Activated T-helper 2 cell treated with anti-CD3 and anti-CD28 coated beads, Interferon-gamma antibody, Interleukin-2, Interleukin-4, amounts not matched to agents 10 μg/mL and 5 μg/mL and 100 μg/mL, durations not matched to agents 14 hours and 24 hours and 36 hours (primary cell): ENCODE data around the gene SEL1L2. TPM values are rescaled to one million over a fixed set of nuclear protein-coding genes. Genes with fewer than 3 reads are reported as not detected.
A peak's percentile ranks its signal among the peaks of the same experiment; 100 is the strongest.

ENCODE experiments used
- DNase-seq: peaks from one replicate; pipeline ENCODE4 v3.0.0; 2021; ENCODE audit warnings: low spot score
- H3K27ac Mint-ChIP-seq: one replicate; pipeline ENCODE4 v1.8.0; 2021; ENCODE audit warnings: mixed read lengths
- H3K27me3 Mint-ChIP-seq: one replicate; pipeline ENCODE4 v1.8.0; 2021; ENCODE audit warnings: low read depth, mixed read lengths
- H3K36me3 Mint-ChIP-seq: one replicate; pipeline ENCODE4 v1.8.0; 2021; ENCODE audit warnings: low read depth, mixed read lengths
- H3K4me1 Mint-ChIP-seq: one replicate; pipeline ENCODE4 v1.8.0; 2021; ENCODE audit warnings: low read depth, mixed read lengths
- H3K4me3 Mint-ChIP-seq: one replicate; pipeline ENCODE4 v1.8.0; 2021; ENCODE audit warnings: low read depth, mild to moderate bottlenecking, moderate library complexity, mixed read lengths
- H3K9me3 Mint-ChIP-seq: one replicate; pipeline ENCODE4 v1.8.0; 2021; ENCODE audit warnings: mixed read lengths
- intact Hi-C: fragments of 100-400 bp; cut with micrococcal nuclease; formaldehyde crosslinking; loops from one replicate; pipeline ENCODE4 v1.15.1; 2023
- total RNA-seq: library from RNA; stranded (reverse); gene quantifications from 2 replicates; pipeline ENCODE4 v1.2.3, GENCODE V29; 2022

The SEL1L2 gene
- total RNA-seq, 1 donor from 2014 or later = not detected

- DNase-seq = no peak
- no peaks in the 10 kb centered on the region for H3K9me3 Mint-ChIP-seq
- no peaks in the 10 kb centered on the region for H3K27me3 Mint-ChIP-seq
- H3K27ac Mint-ChIP-seq = no peak overlapping the region
- H3K4me3 Mint-ChIP-seq = no peak overlapping the region
- peaks cover 40% of the 10 kb centered on the region for H3K36me3 Mint-ChIP-seq
- peaks cover 15% of the 10 kb centered on the region for H3K4me1 Mint-ChIP-seq
- intact Hi-C loops = loop anchor here (1.0 kb wide), 1 partner anchor 235 kb away; no protein-coding TSS in a partner anchor
Observed at GRCh38 chr20:13819885-13820645, 170.3 kb downstream of the SEL1L2 start.

- no peak overlapping the region for H3K4me3 Mint-ChIP-seq
- H3K9me3 Mint-ChIP-seq = no peaks in the 10 kb centered on the region
- H3K36me3 Mint-ChIP-seq = peaks cover 58% of the 10 kb centered on the region
- DNase-seq = no peak
- H3K27me3 Mint-ChIP-seq = no peaks in the 10 kb centered on the region
- H3K4me1 Mint-ChIP-seq = peaks cover 15% of the 10 kb centered on the region
- peak overlapping the region; percentile 71 for H3K27ac Mint-ChIP-seq
- intact Hi-C loops = no loop called here
Observed at GRCh38 chr20:13817342-13817741, 173.1 kb downstream of the SEL1L2 start.

- intact Hi-C loops = no loop called here
- H3K4me3 Mint-ChIP-seq = no peak overlapping the region
Observed at GRCh38 chr20:13816757-13817156, 173.7 kb downstream of the SEL1L2 start.

GRCh38 chr20:13814672-13815071 is 175.7 kb downstream of the SEL1L2 start:
- no peaks in the 10 kb centered on the region for H3K9me3 Mint-ChIP-seq
- H3K4me1 Mint-ChIP-seq = peaks cover 15% of the 10 kb centered on the region
- H3K36me3 Mint-ChIP-seq = peaks cover 52% of the 10 kb centered on the region
- no peak overlapping the region for H3K4me3 Mint-ChIP-seq
- H3K27me3 Mint-ChIP-seq = no peaks in the 10 kb centered on the region
- intact Hi-C loops = no loop called here
- no peak overlapping the region for H3K27ac Mint-ChIP-seq
- DNase-seq = no peak

More at GRCh38 chr20:13816757-13817156, 173.7 kb downstream of the SEL1L2 start:
- no peaks in the 10 kb centered on the region for H3K27me3 Mint-ChIP-seq
- H3K4me1 Mint-ChIP-seq = peaks cover 15% of the 10 kb centered on the region
- DNase-seq = no peak
- peaks cover 64% of the 10 kb centered on the region for H3K36me3 Mint-ChIP-seq
- peak overlapping the region; percentile 36 for H3K27ac Mint-ChIP-seq
- H3K9me3 Mint-ChIP-seq = no peaks in the 10 kb centered on the region

- Mint-ChIP-seq H3K4me1 (peaks cover 15% of the 10 kb centered on the region), H3K27ac (no peak overlapping the region)
Observed at GRCh38 chr20:13813910-13814309, 176.5 kb downstream of the SEL1L2 start.

DNA sequence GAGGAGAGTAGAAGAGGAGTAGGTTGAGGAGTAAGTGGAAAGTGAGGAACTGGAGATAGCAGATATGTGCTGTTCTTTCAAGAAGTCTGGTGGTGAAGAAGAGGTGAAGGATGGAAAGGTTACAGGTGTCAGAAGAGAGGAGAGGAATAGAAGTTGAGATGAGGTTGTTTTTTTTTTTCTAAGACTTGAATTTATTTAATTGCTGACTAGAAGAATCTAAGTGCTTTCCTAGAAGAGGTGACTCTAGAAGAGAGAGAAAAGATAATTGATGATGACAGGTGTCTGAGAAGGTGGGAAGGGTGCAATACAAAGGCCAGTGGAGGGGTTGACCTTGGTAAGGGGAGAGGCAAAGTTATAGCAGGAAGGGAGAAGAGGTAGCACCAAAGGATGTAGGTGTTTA is 180.0 kb downstream of the SEL1L2 start:
- Mint-ChIP-seq H3K27ac (no peak overlapping the region), H3K27me3 (no peaks in the 10 kb centered on the region), H3K4me1 (no peaks in the 10 kb centered on the region), H3K4me3 (no peak overlapping the region), H3K9me3 (no peaks in the 10 kb centered on the region), H3K36me3 (peaks cover 34% of the 10 kb centered on the region)
- intact Hi-C loops = no loop called here
- DNase-seq = no peak

More at GRCh38 chr20:13813910-13814309, 176.5 kb downstream of the SEL1L2 start:
- Mint-ChIP-seq H3K4me3 (no peak overlapping the region), H3K36me3 (peaks cover 52% of the 10 kb centered on the region), H3K9me3 (no peaks in the 10 kb centered on the region), H3K27me3 (no peaks in the 10 kb centered on the region)
- intact Hi-C loops = no loop called here
- DNase-seq = no peak

- intact Hi-C loops = no loop called here
Observed at GRCh38 chr20:13809855-13810254, 180.6 kb downstream of the SEL1L2 start.

DNA sequence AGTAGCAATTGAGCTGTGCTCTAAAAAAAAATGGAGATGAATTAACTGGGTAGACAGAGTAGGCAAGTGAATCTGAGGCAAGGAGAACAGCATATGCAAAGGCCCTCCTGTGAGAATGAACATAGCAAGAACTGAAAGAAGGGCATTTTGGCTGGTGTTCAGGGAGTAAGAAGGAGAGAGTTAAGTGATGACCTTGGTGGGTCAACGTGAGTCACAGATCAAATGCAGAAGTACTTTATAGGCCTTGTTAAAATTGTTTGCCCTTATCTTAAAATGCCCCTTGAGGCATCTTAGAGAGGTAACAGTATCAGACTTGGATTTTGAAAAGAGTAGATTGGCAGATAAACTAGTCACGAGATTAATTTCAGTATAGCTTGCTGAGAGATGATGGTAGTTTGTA is 181.0 kb downstream of the SEL1L2 start:
- Mint-ChIP-seq H3K27me3 (no peaks in the 10 kb centered on the region), H3K4me3 (no peak overlapping the region), H3K36me3 (peaks cover 31% of the 10 kb centered on the region), H3K9me3 (no peaks in the 10 kb centered on the region), H3K27ac (no peak overlapping the region), H3K4me1 (no peaks in the 10 kb centered on the region)
- DNase-seq = no peak
- intact Hi-C loops = no loop called here

More at GRCh38 chr20:13809855-13810254, 180.6 kb downstream of the SEL1L2 start:
- DNase-seq = no peak
- Mint-ChIP-seq H3K36me3 (peaks cover 31% of the 10 kb centered on the region), H3K4me3 (no peak overlapping the region), H3K4me1 (no peaks in the 10 kb centered on the region), H3K27ac (no peak overlapping the region), H3K9me3 (no peaks in the 10 kb centered on the region), H3K27me3 (no peaks in the 10 kb centered on the region)

- no peaks in the 10 kb centered on the region for H3K27me3 Mint-ChIP-seq
- peaks cover 59% of the 10 kb centered on the region for H3K36me3 Mint-ChIP-seq
- H3K27ac Mint-ChIP-seq = no peak overlapping the region
- no peak overlapping the region for H3K4me3 Mint-ChIP-seq
- DNase-seq = no peak
- intact Hi-C loops = no loop called here
- peaks cover 5% of the 10 kb centered on the region for H3K4me1 Mint-ChIP-seq
- no peaks in the 10 kb centered on the region for H3K9me3 Mint-ChIP-seq
Observed at GRCh38 chr20:13800728-13801134, 189.7 kb downstream of the SEL1L2 start.

DNA sequence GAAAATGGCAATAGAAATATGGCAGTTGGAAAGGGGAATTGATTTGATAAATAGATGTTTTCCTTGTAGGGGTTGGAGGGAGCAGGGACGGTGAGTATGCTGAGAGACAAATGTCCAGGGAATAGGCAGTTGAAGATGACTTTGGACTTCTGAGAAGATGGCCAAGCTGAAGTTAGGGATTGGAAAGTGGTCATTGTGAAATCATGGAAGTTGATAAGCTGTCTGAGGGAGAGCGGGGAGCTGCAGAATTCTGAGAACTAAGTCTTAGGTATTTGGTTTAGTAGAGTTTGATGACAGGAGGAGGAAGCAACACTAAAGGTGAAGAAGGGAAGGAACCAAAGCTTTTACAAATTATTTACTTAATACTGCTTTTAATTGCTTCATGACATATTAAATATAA is 190.4 kb downstream of the SEL1L2 start:
- H3K4me3 Mint-ChIP-seq = no peak overlapping the region
- intact Hi-C loops = no loop called here
- H3K36me3 Mint-ChIP-seq = peaks cover 64% of the 10 kb centered on the region
- H3K27me3 Mint-ChIP-seq = no peaks in the 10 kb centered on the region
- no peaks in the 10 kb centered on the region for H3K9me3 Mint-ChIP-seq
- H3K27ac Mint-ChIP-seq = no peak overlapping the region
- DNase-seq = no peak
- peaks cover 5% of the 10 kb centered on the region for H3K4me1 Mint-ChIP-seq

Other genes starting within 250 kb of the SEL1L2 start
- gene ESF1, start 205.7 kb downstream of the SEL1L2 start, total RNA-seq = 26.9 and 27.2 TPM in 2 replicates
- 33.3 and 36.1 TPM in 2 replicates for gene NDUFAF5, start 205.6 kb downstream of the SEL1L2 start, total RNA-seq
- not detected in 2 replicates for gene MACROD2, start 4.9 kb upstream of the SEL1L2 start, total RNA-seq